Inflammatory macrophage (primary cell): ENCODE measurements around the gene GRK7.
"Not testable (repeated sequence)": the region's sequence is repeated elsewhere in the genome, so short reads cannot be mapped to it uniquely, and the experiment has no call there.

Source experiments
- DNase-seq, 2 donors: peaks; one replicate each; pipeline ENCODE4 v3.0.0-alpha.2; 2020 to 2022
- total RNA-seq, 18 experiments: gene quantifications; one replicate each; lab custom pipeline; 2026; ENCODE audit warnings: mixed read lengths in 6 of 18, inconsistent platforms in 2 of 18; lab: John Stamatoyannopoulos, UW

Gene GRK7
- 0 to 0.16 (median 0.06) reads per million in 18 experiments for total RNA-seq

- no peak for DNase-seq
These were observed at the start of gene GRK7 for GRCh38 chr3:141763088-141763750. TSS of gene GRK7 (plus strand) at chr3:141763408. CDS start at chr3:141778285, 14,877 bp downstream.

- no peak for DNase-seq
These were observed 48.5 kb upstream of the GRK7 start for GRCh38 chr3:141714671-141715070.

- no peak for DNase-seq
These were observed 41.1 kb upstream of the GRK7 start for GRCh38 chr3:141722081-141722480.

- DNase-seq: no peak
These were observed 40.6 kb upstream of the GRK7 start for GRCh38 chr3:141722648-141723047.

- no peak for DNase-seq
These were observed 40.0 kb upstream of the GRK7 start for GRCh38 chr3:141723255-141723654.

GRCh38 chr3:141724186-141724585 lies 39.0 kb upstream of the GRK7 start:
- no peak for DNase-seq

- DNase-seq: no peak
These were observed 38.2 kb upstream of the GRK7 start for GRCh38 chr3:141725036-141725435.

- DNase-seq: no peak
These were observed 36.7 kb upstream of the GRK7 start for GRCh38 chr3:141726483-141726882.

GRCh38 chr3:141728355-141728892 lies 34.8 kb upstream of the GRK7 start:
- DNase-seq: no peak

- no peak for DNase-seq
These were observed 34.0 kb upstream of the GRK7 start for GRCh38 chr3:141729240-141729639.

- DNase-seq: no peak
These were observed 28.0 kb upstream of the GRK7 start for GRCh38 chr3:141735176-141735575.

- DNase-seq: peak; percentile 33 to 53
These were observed 27.3 kb upstream of the GRK7 start for GRCh38 chr3:141735770-141736465.

- peak; percentile 43 to 57 for DNase-seq
These were observed 26.1 kb upstream of the GRK7 start for GRCh38 chr3:141737093-141737492.

GRCh38 chr3:141737678-141738021 lies 25.6 kb upstream of the GRK7 start:
- DNase-seq: no peak

GRCh38 chr3:141738022-141738890 lies 25.0 kb upstream of the GRK7 start, which contains the start of gene RNF7:
TSS of gene RNF7 (plus strand) at chr3:141738298. CDS start at chr3:141738342, 44 bp downstream.
- peak; percentile 98 to 99 for DNase-seq

- peak; percentile 47 to 57 for DNase-seq
These were observed 24.3 kb upstream of the GRK7 start for GRCh38 chr3:141738891-141739363.

- DNase-seq: no peak
These were observed 23.5 kb upstream of the GRK7 start for GRCh38 chr3:141739731-141740130.

GRCh38 chr3:141740349-141740748 lies 22.9 kb upstream of the GRK7 start:
- DNase-seq: no peak

GRCh38 chr3:141743305-141743704 lies 19.9 kb upstream of the GRK7 start:
- DNase-seq: no peak

- DNase-seq: no peak
These were observed 16.2 kb upstream of the GRK7 start for GRCh38 chr3:141746962-141747361.

GRCh38 chr3:141753399-141753798 lies 9.8 kb upstream of the GRK7 start:
- DNase-seq: no peak

GRCh38 chr3:141754032-141754431 lies 9.2 kb upstream of the GRK7 start:
- DNase-seq: no peak

GRCh38 chr3:141762552-141762951 lies 656 bp upstream of the GRK7 start:
- DNase-seq: not testable (repeated sequence)
